ENCODE measurements around the gene IGFLR1. TPM values are rescaled to one million over a fixed set of nuclear protein-coding genes. Genes with fewer than 3 reads are reported as not detected.

Gene IGFLR1
- total and polyA plus RNA-seq, 8 donors = 1.3 to 17.3 (median 7.3) TPM

DNA sequence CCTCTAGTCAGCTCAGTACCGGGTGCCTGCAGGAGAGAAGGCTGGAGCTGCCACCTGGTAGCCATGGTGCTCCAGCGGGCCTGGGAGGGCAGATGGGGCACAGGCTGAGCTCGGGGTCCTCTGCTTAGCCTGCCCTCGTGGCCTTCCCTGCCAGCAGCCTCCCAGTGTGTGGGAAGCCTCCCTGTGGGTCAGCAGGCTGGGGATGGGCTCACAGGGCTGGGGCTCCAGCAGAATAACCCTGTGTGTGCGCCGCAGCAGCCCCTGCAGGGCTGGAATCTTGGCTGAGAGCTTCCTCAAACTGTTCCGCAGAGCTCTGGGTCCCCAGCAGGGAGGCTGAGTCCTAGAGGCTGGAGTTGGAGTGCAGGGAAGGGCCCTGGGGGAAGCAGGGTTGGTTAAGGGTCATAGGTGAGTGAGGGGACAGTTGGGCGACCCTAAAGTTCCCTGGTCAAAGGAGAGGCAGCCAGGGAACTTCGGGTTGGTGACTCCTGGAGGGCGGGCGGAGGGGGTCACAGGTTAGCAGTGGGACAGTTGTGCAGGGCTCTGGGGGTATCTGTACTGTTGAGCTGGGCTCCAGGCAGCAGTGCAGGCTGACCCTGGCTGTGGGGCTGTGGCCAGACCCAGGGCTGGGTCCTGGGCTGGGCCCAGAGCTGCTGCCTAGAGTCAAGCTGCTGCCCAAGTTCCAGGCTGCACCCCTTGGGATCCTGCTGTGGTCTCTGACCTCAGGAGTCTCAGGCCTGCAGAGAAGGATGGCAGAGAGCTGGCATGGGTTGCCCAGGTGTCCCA is 47.1 kb upstream of the IGFLR1 start:
- H3K4me1 ChIP-seq = peaks cover 0 to 4% (median 0%) of the 10 kb centered on the region in 3 donors
- H3K27ac ChIP-seq = no peak overlapping the region
- intact Hi-C loops (cut with DNase I) = no loop called here
- WGBS, 2 donors = 90 to 91% methylated on average over 11 of the region's 11 CpGs
- peak in 1 of 6 donors; percentile 23 for DNase-seq
- no peak for ATAC-seq
- H3K9me3 ChIP-seq = no peaks in the 10 kb centered on the region
- no peaks in the 10 kb centered on the region for H3K36me3 ChIP-seq
- H3K27me3 ChIP-seq = no peaks in the 10 kb centered on the region
- TF ChIP-seq, protein P1, sequence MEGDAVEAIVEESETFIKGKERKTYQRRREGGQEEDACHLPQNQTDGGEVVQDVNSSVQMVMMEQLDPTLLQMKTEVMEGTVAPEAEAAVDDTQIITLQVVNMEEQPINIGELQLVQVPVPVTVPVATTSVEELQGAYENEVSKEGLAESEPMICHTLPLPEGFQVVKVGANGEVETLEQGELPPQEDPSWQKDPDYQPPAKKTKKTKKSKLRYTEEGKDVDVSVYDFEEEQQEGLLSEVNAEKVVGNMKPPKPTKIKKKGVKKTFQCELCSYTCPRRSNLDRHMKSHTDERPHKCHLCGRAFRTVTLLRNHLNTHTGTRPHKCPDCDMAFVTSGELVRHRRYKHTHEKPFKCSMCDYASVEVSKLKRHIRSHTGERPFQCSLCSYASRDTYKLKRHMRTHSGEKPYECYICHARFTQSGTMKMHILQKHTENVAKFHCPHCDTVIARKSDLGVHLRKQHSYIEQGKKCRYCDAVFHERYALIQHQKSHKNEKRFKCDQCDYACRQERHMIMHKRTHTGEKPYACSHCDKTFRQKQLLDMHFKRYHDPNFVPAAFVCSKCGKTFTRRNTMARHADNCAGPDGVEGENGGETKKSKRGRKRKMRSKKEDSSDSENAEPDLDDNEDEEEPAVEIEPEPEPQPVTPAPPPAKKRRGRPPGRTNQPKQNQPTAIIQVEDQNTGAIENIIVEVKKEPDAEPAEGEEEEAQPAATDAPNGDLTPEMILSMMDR (IDR thresholded peaks at IDR 0.05) = no peak
- H3K4me3 ChIP-seq = no peak overlapping the region
- no peak for FAIRE-seq

DNA sequence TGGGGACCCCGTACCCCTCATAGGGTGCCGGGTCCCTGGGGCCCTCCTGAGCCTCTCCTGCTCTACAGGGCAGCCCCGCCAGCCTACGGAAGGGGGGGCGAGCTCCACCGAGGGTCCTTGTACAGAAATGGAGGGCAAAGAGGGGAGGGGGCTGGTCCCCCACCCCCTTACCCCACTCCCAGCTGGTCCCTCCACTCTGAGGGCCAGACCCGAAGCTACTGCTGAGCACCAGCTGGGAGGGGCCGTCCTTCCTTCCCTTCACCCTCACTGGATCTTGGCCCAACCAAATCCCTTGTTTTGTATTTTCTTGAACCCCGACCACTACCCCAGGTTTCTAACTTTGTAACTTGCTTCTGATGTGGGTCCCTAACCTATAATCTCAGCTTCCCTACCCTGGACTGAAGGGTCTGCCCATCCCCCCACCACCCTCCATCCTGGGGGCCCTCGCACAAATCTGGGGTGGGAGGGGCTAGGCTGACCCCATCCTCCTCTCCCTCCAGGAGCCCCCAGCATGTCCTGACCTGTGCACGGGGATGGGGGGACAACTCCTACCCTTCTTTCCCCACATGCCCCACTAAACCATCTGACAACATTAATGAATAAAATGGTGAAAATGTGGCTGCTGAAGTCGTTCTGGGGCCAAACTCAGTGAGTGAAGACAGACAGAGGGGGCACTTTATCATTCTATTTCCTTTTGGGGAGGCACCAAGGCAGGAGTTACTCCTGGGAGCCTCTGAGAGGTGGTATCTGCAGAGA is 46.1 kb upstream of the IGFLR1 start:
- peaks cover 0 to 4% (median 0%) of the 10 kb centered on the region in 3 donors for H3K4me1 ChIP-seq
- H3K27me3 ChIP-seq = no peaks in the 10 kb centered on the region
- intact Hi-C loops (cut with DNase I) = no loop called here
- no peak for ATAC-seq
- no peak overlapping the region for H3K4me3 ChIP-seq
- WGBS, 2 donors = 80 to 85% methylated on average over 12 of the region's 12 CpGs
- H3K27ac ChIP-seq = no peak overlapping the region
- no peak for FAIRE-seq
- TF ChIP-seq, protein P1 (IDR thresholded peaks at IDR 0.05) = no peak
- DNase-seq = no peak
- no peaks in the 10 kb centered on the region for H3K36me3 ChIP-seq
- no peaks in the 10 kb centered on the region for H3K9me3 ChIP-seq

DNA sequence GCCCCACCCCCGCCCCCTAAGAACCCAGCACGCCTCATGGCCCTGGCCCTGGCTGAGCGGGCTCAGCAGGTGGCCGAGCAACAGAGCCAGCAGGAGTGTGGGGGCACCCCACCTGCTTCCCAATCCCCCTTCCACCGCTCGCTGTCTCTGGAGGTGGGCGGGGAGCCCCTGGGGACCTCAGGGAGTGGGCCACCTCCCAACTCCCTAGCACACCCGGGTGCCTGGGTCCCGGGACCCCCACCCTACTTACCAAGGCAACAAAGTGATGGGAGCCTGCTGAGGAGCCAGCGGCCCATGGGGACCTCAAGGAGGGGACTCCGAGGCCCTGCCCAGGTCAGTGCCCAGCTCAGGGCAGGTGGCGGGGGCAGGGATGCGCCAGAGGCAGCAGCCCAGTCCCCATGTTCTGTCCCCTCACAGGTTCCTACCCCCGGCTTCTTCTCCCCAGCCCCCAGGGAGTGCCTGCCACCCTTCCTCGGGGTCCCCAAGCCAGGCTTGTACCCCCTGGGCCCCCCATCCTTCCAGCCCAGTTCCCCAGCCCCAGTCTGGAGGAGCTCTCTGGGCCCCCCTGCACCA is 45.1 kb upstream of the IGFLR1 start:
- intact Hi-C loops (cut with DNase I) = no loop called here
- Histone ChIP-seq H3K4me1 (peaks cover 0 to 4% (median 0%) of the 10 kb centered on the region in 3 donors), H3K9me3 (no peaks in the 10 kb centered on the region), H3K36me3 (no peaks in the 10 kb centered on the region), H3K27ac (no peak overlapping the region), H3K4me3 (no peak overlapping the region), H3K27me3 (no peaks in the 10 kb centered on the region)
- ATAC-seq = no peak
- TF ChIP-seq, protein P1 (IDR thresholded peaks at IDR 0.05) = no peak
- 90 to 92% methylated on average over 15 of the region's 15 CpGs for WGBS, 2 donors
- FAIRE-seq = no peak
- peak in 3 of 6 donors; percentile 25 to 78 (median 51) for DNase-seq

DNA sequence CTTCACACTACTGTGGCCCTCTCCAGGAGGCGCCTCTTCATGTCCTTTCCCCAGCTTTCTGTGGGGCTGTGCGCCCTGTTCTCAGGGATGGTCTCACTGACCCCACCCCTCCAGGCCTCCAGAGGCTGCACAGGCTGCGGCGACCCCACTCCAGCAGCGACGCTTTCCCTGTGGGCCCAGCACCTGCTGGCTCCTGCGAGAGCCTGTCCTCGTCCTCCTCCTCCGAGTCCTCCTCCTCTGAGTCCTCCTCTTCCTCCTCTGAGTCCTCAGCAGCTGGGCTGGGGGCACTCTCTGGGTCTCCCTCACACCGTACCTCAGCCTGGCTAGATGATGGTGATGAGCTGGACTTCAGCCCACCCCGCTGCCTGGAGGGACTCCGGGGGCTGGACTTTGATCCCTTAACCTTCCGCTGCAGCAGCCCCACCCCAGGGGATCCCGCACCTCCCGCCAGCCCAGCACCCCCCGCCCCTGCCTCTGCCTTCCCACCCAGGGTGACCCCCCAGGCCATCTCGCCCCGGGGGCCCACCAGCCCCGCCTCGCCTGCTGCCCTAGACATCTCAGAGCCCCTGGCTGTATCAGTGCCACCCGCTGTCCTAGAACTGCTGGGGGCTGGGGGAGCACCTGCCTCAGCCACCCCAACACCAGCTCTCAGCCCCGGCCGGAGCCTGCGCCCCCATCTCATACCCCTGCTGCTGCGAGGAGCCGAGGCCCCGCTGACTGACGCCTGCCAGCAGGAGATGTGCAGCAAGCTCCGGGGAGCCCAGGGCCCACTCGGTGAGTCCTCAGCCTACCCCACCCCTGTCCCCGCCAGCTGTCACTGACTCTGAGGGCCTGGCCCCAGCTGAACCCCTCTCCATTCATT is 44.3 kb upstream of the IGFLR1 start:
- no peaks in the 10 kb centered on the region for H3K9me3 ChIP-seq
- DNase-seq (peak in 2 of 6 donors; percentile 31 to 74), FAIRE-seq (no peak), ATAC-seq (no peak)
- no peaks in the 10 kb centered on the region for H3K36me3 ChIP-seq
- TF ChIP-seq, protein P1 (IDR thresholded peaks at IDR 0.05) = no peak
- H3K27ac ChIP-seq = no peak overlapping the region
- WGBS, 2 donors = 87 to 88% methylated on average over 26 to 31 of the region's 31 CpGs
- intact Hi-C loops (cut with DNase I) = no loop called here
- H3K27me3 ChIP-seq = no peaks in the 10 kb centered on the region
- H3K4me3 ChIP-seq = no peak overlapping the region
- H3K4me1 ChIP-seq = peaks cover 0 to 4% (median 0%) of the 10 kb centered on the region in 3 donors

Measured in pancreas (tissue), 10 donors.